NCI-H1092 treated with DMSO at 0.1 percent for 48 hours (cell line): ENCODE measurements around the gene CCDC188.

Experiments
- DNase-seq: peaks from one replicate; lab custom pipeline; 2025; lab: John Stamatoyannopoulos, UW

Gene CCDC188

GRCh38 chr22:20184501-20185165 lies 33.8 kb upstream of the CCDC188 start:
- DNase-seq: no peak

GRCh38 chr22:20183823-20184222 lies 33.0 kb upstream of the CCDC188 start:
- no peak for DNase-seq

GRCh38 chr22:20183101-20183500 lies 32.2 kb upstream of the CCDC188 start:
- no peak for DNase-seq

- DNase-seq: no peak
Measured at GRCh38 chr22:20182365-20182764, 31.5 kb upstream of the CCDC188 start.

- no peak for DNase-seq
Measured at GRCh38 chr22:20181884-20182236, 31.0 kb upstream of the CCDC188 start.

- DNase-seq: no peak
Measured at GRCh38 chr22:20181194-20181883, 30.5 kb upstream of the CCDC188 start.

- no peak for DNase-seq
Measured at GRCh38 chr22:20180640-20181039, 29.8 kb upstream of the CCDC188 start.

- DNase-seq: no peak
Measured at GRCh38 chr22:20180245-20180630, 29.4 kb upstream of the CCDC188 start.

GRCh38 chr22:20179455-20180244 lies 28.8 kb upstream of the CCDC188 start:
- DNase-seq: no peak

- DNase-seq: no peak
Measured at GRCh38 chr22:20178915-20179227, 28.0 kb upstream of the CCDC188 start.

GRCh38 chr22:20178075-20178914 lies 27.4 kb upstream of the CCDC188 start:
- DNase-seq: no peak

- no peak for DNase-seq
Measured at GRCh38 chr22:20177217-20177911, 26.5 kb upstream of the CCDC188 start.

GRCh38 chr22:20176421-20177085 lies 25.7 kb upstream of the CCDC188 start:
- no peak for DNase-seq

GRCh38 chr22:20175597-20175900 lies 24.7 kb upstream of the CCDC188 start:
- no peak for DNase-seq

GRCh38 chr22:20174785-20175596 lies 24.1 kb upstream of the CCDC188 start:
- no peak for DNase-seq

- DNase-seq: peak; percentile 73
Measured at GRCh38 chr22:20173772-20174171, 22.9 kb upstream of the CCDC188 start.

- no peak for DNase-seq
Measured at GRCh38 chr22:20173246-20173645, 22.4 kb upstream of the CCDC188 start.

- DNase-seq: no peak
Measured at GRCh38 chr22:20172141-20172613, 21.3 kb upstream of the CCDC188 start.

GRCh38 chr22:20171288-20172140 lies 20.7 kb upstream of the CCDC188 start:
- no peak for DNase-seq
